ENCODE data around the gene DDIT3.
"Not testable (repeated sequence)": the region's sequence is repeated elsewhere in the genome, so short reads cannot be mapped to it uniquely, and the experiment has no call there.

GRCh38 chr12:57502311-57502969 lies 17.9 kb downstream of the DDIT3 start:
- TF ChIP-seq POLR2AphosphoS5 (IDR thresholded peaks at IDR 0.05; ENCODE audit: borderline replicate concordance, low read depth, low read length); EZH2 (IDR thresholded peaks at IDR 0.05): not testable (repeated sequence)
